H1 (cell line): ENCODE measurements around the gene SLC8A3. TPM values are rescaled to one million over a fixed set of nuclear protein-coding genes. Genes with fewer than 3 reads are reported as not detected.

ENCODE experiments used
- CTCF ChIA-PET: fragments of 300-600 bp; sonication (Branson Sonifier 250); formaldehyde crosslinking; loops from one replicate; lab custom pipeline; 2021; ENCODE audit not compliant: partially characterized antibody; lab: Charles Lee
- POLR2A ChIA-PET: fragments of 300-600 bp; sonication (Branson Sonifier 250); formaldehyde crosslinking; loops from one replicate; lab custom pipeline; 2021; ENCODE audit warnings: inconsistent platforms; ENCODE audit not compliant: partially characterized antibody; lab: Charles Lee
- DNase-seq, 2 experiments: peaks; one replicate each; pipeline versions ENCODE4 v3.0.0 to v3.0.0-alpha.2; 2010 to 2022; ENCODE audit warnings: low spot score in 2 of 2, low read depth in 1 of 2, mixed read lengths in 1 of 2
- FAIRE-seq: peaks from 2 replicates; lab custom pipeline; 2011; peaks lifted over from hg19 to GRCh38; lab: Jason Lieb, UNC
- H2AFZ ChIP-seq: 2 replicates; pipeline ENCODE4 v1.8.1; 2012; ENCODE audit warnings: low read length, inconsistent platforms
- H2AK5ac ChIP-seq: 2 replicates; pipeline ENCODE4 v1.6.1; 2013; ENCODE audit warnings: low read depth, low read length
- H2BK120ac ChIP-seq: replicated peaks from 2 replicates; pipeline ENCODE3; 2013; ENCODE audit warnings: low read depth, low read length, inconsistent platforms
- H2BK12ac ChIP-seq: 2 replicates; pipeline ENCODE4 v1.6.1; 2013; ENCODE audit warnings: low read depth, low read length
- H2BK15ac ChIP-seq: 2 replicates; pipeline ENCODE4 v1.6.1; 2013; ENCODE audit warnings: low read length
- H2BK20ac ChIP-seq: 2 replicates; pipeline ENCODE4 v1.6.1; 2013; ENCODE audit warnings: low read length
- H2BK5ac ChIP-seq: 2 replicates; pipeline ENCODE4 v1.6.1; 2013; ENCODE audit warnings: low read depth, low read length
- H3K14ac ChIP-seq: 2 replicates; pipeline ENCODE4 v1.6.1; 2013; ENCODE audit warnings: inconsistent platforms; ENCODE audit not compliant: insufficient read length
- H3K18ac ChIP-seq: 2 replicates; pipeline ENCODE4 v1.6.1; 2013; ENCODE audit warnings: low read length; ENCODE audit errors: extremely low read depth
- H3K23ac ChIP-seq: 2 replicates; pipeline ENCODE4 v1.6.1; 2013; ENCODE audit warnings: inconsistent platforms; ENCODE audit not compliant: insufficient read length
- H3K23me2 ChIP-seq: 2 replicates; pipeline ENCODE4 v1.6.1; 2013; ENCODE audit warnings: low read depth, low read length
- H3K27ac ChIP-seq: 2 replicates; pipeline ENCODE4 v1.6.1; 2011; ENCODE audit warnings: low read depth, low read length, inconsistent platforms
- H3K27me3 ChIP-seq, 4 experiments: replicated peaks in 1 of 4; 1 replicate in 1 of 4; 2 replicates in 3 of 4; pipeline versions ENCODE4 v1.6.1 to v1.8.1; 2011 to 2013; ENCODE audit warnings: low read length in 3 of 4, mild to moderate bottlenecking in 3 of 4, inconsistent platforms in 2 of 4, mixed read lengths in 2 of 4, moderate library complexity in 1 of 4; ENCODE audit not compliant: control insufficient read depth in 3 of 4, insufficient read depth in 3 of 4; ENCODE audit errors: extremely low read depth in 1 of 4
- H3K36me3 ChIP-seq, 4 experiments: 2 replicates each; pipeline versions ENCODE4 v1.6.1 to v1.8.1; 2011 to 2013; ENCODE audit warnings: mild to moderate bottlenecking in 4 of 4, low read length in 3 of 4, moderate library complexity in 2 of 4, control low read depth in 1 of 4, inconsistent platforms in 1 of 4; ENCODE audit not compliant: insufficient read depth in 4 of 4, control insufficient read depth in 2 of 4
- H3K4ac ChIP-seq: replicated peaks from 2 replicates; pipeline ENCODE3; 2013; ENCODE audit warnings: low read length, low read depth, mixed read lengths, inconsistent platforms; ENCODE audit not compliant: insufficient read length
- H3K4me1 ChIP-seq, 4 experiments: replicated peaks in 1 of 4; 1 replicate in 1 of 4; 2 replicates in 3 of 4; pipeline versions ENCODE4 v1.6.1 to v1.8.1; 2011 to 2013; ENCODE audit warnings: low read length in 3 of 4, inconsistent platforms in 2 of 4, mixed read lengths in 1 of 4; ENCODE audit not compliant: insufficient read depth in 4 of 4, control insufficient read depth in 3 of 4
- H3K4me2 ChIP-seq, 2 experiments: 2 replicates each; pipeline versions ENCODE4 v1.6.1 to v1.8.1; 2011 to 2013; ENCODE audit warnings: low read depth in 2 of 2, low read length in 2 of 2, control low read depth in 1 of 2, inconsistent platforms in 1 of 2, mild to moderate bottlenecking in 1 of 2; ENCODE audit not compliant: insufficient read depth in 1 of 2
- H3K4me3 ChIP-seq, 4 experiments: fragments of 200-600, 300-600 bp in 1 of 4; sonication (generic), shearing (Covaris generic), sonication (Bioruptor Twin) in 1 of 4; 2 replicates each; pipeline versions ENCODE4 v1.5.1 to v1.8.1; 2011 to 2016; ENCODE audit warnings: low read length in 4 of 4, low read depth in 3 of 4, control low read depth in 2 of 4, inconsistent platforms in 2 of 4, mild to moderate bottlenecking in 2 of 4, mixed read lengths in 1 of 4, moderate library complexity in 1 of 4; ENCODE audit not compliant: insufficient read depth in 2 of 4; ENCODE audit errors: extremely low read depth in 1 of 4
- H3K56ac ChIP-seq: replicated peaks from 2 replicates; pipeline ENCODE3; 2013; ENCODE audit warnings: low read depth, mild to moderate bottlenecking, mixed read lengths, low read length, inconsistent platforms; ENCODE audit not compliant: insufficient read length
- H3K79me1 ChIP-seq: 2 replicates; pipeline ENCODE4 v1.6.1; 2013; ENCODE audit warnings: low read depth, low read length, control low read depth
- H3K79me2 ChIP-seq, 2 experiments: 2 replicates each; pipeline versions ENCODE4 v1.6.1 to v1.8.1; 2012 to 2013; ENCODE audit warnings: low read length in 2 of 2, mild to moderate bottlenecking in 2 of 2, inconsistent platforms in 1 of 2; ENCODE audit not compliant: insufficient read depth in 2 of 2, control insufficient read depth in 1 of 2
- H3K9ac ChIP-seq, 4 experiments: replicated peaks in 1 of 4; 1 replicate in 1 of 4; 2 replicates in 3 of 4; pipeline versions ENCODE4 v1.6.1 to v1.8.1; 2011 to 2013; ENCODE audit warnings: low read depth in 3 of 4, low read length in 3 of 4, control low read depth in 2 of 4, mild to moderate bottlenecking in 2 of 4, moderate library complexity in 2 of 4, inconsistent platforms in 1 of 4; ENCODE audit errors: extremely low read depth in 1 of 4
- H3K9me3 ChIP-seq, 2 experiments: 2 replicates each; pipeline versions ENCODE4 v1.6.1 to v1.8.1; 2012 to 2013; ENCODE audit warnings: mild to moderate bottlenecking in 2 of 2, moderate library complexity in 2 of 2, control low read depth in 1 of 2, inconsistent platforms in 1 of 2, low read depth in 1 of 2, low read length in 1 of 2, mixed read lengths in 1 of 2; ENCODE audit not compliant: insufficient read depth in 2 of 2
- H4K20me1 ChIP-seq, 2 experiments: replicated peaks in 1 of 2; 2 replicates each; pipeline versions ENCODE3 to v1.8.1; 2011 to 2013; ENCODE audit warnings: inconsistent platforms in 2 of 2, low read length in 2 of 2, mild to moderate bottlenecking in 1 of 2; ENCODE audit not compliant: insufficient read depth in 2 of 2, control insufficient read depth in 1 of 2
- H4K5ac ChIP-seq: 2 replicates; pipeline ENCODE4 v1.6.1; 2013; ENCODE audit warnings: low read length, low read depth, mixed read lengths, inconsistent platforms; ENCODE audit not compliant: insufficient read length
- H4K8ac ChIP-seq: 2 replicates; pipeline ENCODE4 v1.8.0; 2013; ENCODE audit warnings: mild to moderate bottlenecking, moderate library complexity, low read length, inconsistent platforms; ENCODE audit not compliant: insufficient read depth; ENCODE audit errors: extremely low read depth
- H4K91ac ChIP-seq: replicated peaks from 2 replicates; pipeline ENCODE3; 2013; ENCODE audit warnings: low read length, mixed read lengths, inconsistent platforms; ENCODE audit not compliant: insufficient read length
- BRCA1 ChIP-seq: IDR thresholded peaks from 2 replicates; pipeline ENCODE4 v1.6.1; 2012; ENCODE audit warnings: low read depth, low read length, improper control_type of control experiment
- GTF2F1 ChIP-seq: IDR thresholded peaks from 2 replicates; pipeline ENCODE4 v1.6.1; 2012; ENCODE audit warnings: low read depth, low read length, improper control_type of control experiment, borderline replicate concordance
- HDAC6 ChIP-seq: IDR thresholded peaks from one replicate; pipeline ENCODE4 v1.7.1; 2012; ENCODE audit warnings: low read depth, mild to moderate bottlenecking, inconsistent platforms, low read length, moderate library complexity
- SIN3A ChIP-seq, 2 experiments: IDR thresholded peaks in 1 of 2; conservative IDR thresholded peaks in 1 of 2; 2 replicates each; pipeline ENCODE4 v1.6.1; 2011 to 2012; ENCODE audit warnings: low read length in 2 of 2, improper control_type of control experiment in 1 of 2, low read depth in 1 of 2, mild to moderate bottlenecking in 1 of 2
- TEAD4 ChIP-seq: IDR thresholded peaks from 2 replicates; pipeline ENCODE4 v1.6.1; 2012; ENCODE audit warnings: low read depth, low read length, inconsistent platforms, mixed read lengths
- WGBS, 2 experiments: shearing (Covaris generic) in 1 of 2; methylation state at CpG; one replicate each; pipeline versions ENCODE4 v1.1.6 to v1.1.7; 2013 to 2015; ENCODE audit warnings: low lambda C conversion rate in 2 of 2, mixed read lengths in 2 of 2, inconsistent platforms in 1 of 2, low coverage in 1 of 2, missing lambda C conversion rate in 1 of 2; ENCODE audit not compliant: insufficient replicate concordance in 2 of 2, insufficient coverage in 1 of 2, insufficient read length in 1 of 2; ENCODE audit errors: extremely low coverage in 1 of 2, missing lambda C conversion rate in 1 of 2; 5-methylcytosine and 5-hydroxymethylcytosine counted together
- polyA plus RNA-seq, 7 experiments: library from polyadenylated mRNA; depleted of rRNA in 3 of 7; stranded (reverse) in 5 of 7; unstranded in 2 of 7; fragments of >200 nt in 5 of 7; fragments of 200-250 nt in 2 of 7; gene quantifications; 1 replicate in 5 of 7; 2 replicates in 1 of 7; 4 replicates in 1 of 7; pipeline versions ENCODE4 v1.2.1 to v1.2.3, GENCODE V29; 2011 to 2013; ENCODE audit warnings: missing spikeins in 2 of 7, mixed read lengths in 2 of 7
- total RNA-seq: library from RNA; stranded (reverse); fragmentation: NEBNext Ultra II Directional; extraction: Animal tissue kit (Norgen Biotek cat#: 25700); gene quantifications from 2 replicates; pipeline ENCODE4 v1.2.1, GENCODE V29; 2021
- TF ChIP-seq, protein P1 (sequence below): IDR thresholded peaks from 2 replicates; pipeline ENCODE4 v1.6.1; 2012; ENCODE audit warnings: inconsistent platforms

The SLC8A3 gene
- total and polyA plus RNA-seq, 2 of the 8 experiments (the other 6 are each of a cell fraction or from before 2014, with no cell fraction given) = 0.38 to 1.1 TPM

DNA sequence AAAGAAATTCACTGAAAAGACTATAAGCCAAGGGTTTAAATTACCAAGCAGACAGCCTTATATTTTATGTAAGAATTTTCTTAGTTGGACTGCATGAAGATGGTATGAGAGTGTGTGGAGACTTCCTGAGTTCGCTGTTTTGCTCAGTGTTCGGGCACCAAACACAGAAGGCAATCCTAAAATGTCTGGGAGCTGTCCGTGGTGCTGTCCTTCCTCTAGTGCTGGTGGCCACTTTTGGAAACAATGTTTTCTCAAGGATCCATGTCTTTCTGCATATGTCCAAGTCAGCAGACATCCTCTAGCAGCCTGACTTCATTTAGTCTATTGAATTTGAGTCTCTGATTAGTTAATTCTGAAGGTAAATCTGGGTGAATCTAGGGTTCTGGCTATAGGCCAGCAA lies 135.8 kb downstream of the SLC8A3 start:
- no peak overlapping the region for H3K18ac ChIP-seq
- TF ChIP-seq, protein P1, sequence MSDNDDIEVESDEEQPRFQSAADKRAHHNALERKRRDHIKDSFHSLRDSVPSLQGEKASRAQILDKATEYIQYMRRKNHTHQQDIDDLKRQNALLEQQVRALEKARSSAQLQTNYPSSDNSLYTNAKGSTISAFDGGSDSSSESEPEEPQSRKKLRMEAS = no peak
- TF ChIP-seq HDAC6 (no peak), TEAD4 (peak; percentile 21; the same call in 1 of the 2 replicates), SIN3A (conservative IDR thresholded peaks at IDR 0.05 in 1 of 2, IDR thresholded peaks at IDR 0.05 in 1 of 2; ENCODE audit: low read depth in 1 of 2, low read length in 2 of 2) (0 out of 4 replicates have a peak, but pooled peaks have one; percentile 38 to 47), BRCA1 (no peak), GTF2F1 (no peak)
- H2BK120ac ChIP-seq = no peak overlapping the region
- H2AFZ ChIP-seq = no peak overlapping the region
- DNase-seq (peak in 1 of 2 experiments; percentile 72), FAIRE-seq (peak; percentile 73)
- no peaks in the 10 kb centered on the region for H3K79me2 ChIP-seq
- H2BK12ac ChIP-seq = no peak overlapping the region
- H4K8ac ChIP-seq = no peak overlapping the region
- no peak overlapping the region for H3K4me3 ChIP-seq
- no peak overlapping the region for H3K56ac ChIP-seq
- H2BK15ac ChIP-seq = no peak overlapping the region
- H4K5ac ChIP-seq = no peak overlapping the region
- no peak overlapping the region for H2BK20ac ChIP-seq
- H2AK5ac ChIP-seq = no peak overlapping the region
- H4K91ac ChIP-seq = no peak overlapping the region
- H4K20me1 ChIP-seq = no peaks in the 10 kb centered on the region
- H3K4ac ChIP-seq = no peak overlapping the region
- H3K9me3 ChIP-seq = no peaks in the 10 kb centered on the region
- no peaks in the 10 kb centered on the region for H3K79me1 ChIP-seq
- no peak overlapping the region for H3K27ac ChIP-seq
- ChIA-PET POLR2A (interaction anchor here (0.6 to 1.2 kb wide), 3 partner anchors 18 to 264 kb away, joined by 3 to 4 read pairs (median 3); no protein-coding TSS in a partner anchor), CTCF (interaction anchor here (1.0 to 2.5 kb wide), 8 partner anchors 20 to 379 kb away, joined by 3 to 16 read pairs (median 3); no protein-coding TSS in a partner anchor)
- no peaks in the 10 kb centered on the region for H3K36me3 ChIP-seq
- no peak overlapping the region for H3K4me2 ChIP-seq
- H3K23ac ChIP-seq = no peak overlapping the region
- no peak overlapping the region for H3K9ac ChIP-seq
- WGBS, 2 experiments = 82% methylated on average over 3 of the region's 3 CpGs; no CpG with 5 or more reads in 1 of the 2 experiments
- H2BK5ac ChIP-seq = no peak overlapping the region
- no peaks in the 10 kb centered on the region for H3K4me1 ChIP-seq
- H3K23me2 ChIP-seq = no peaks in the 10 kb centered on the region
- H3K27me3 ChIP-seq = no peaks in the 10 kb centered on the region
- H3K14ac ChIP-seq = no peak overlapping the region
